GM12891 (cell line): Measurements from ENCODE around the gene SLC10A7.

ENCODE experiments used
- DNase-seq: peaks from one replicate; pipeline ENCODE4 v3.0.0; 2011; ENCODE audit warnings: low spot score; ENCODE audit not compliant: insufficient read length
- FAIRE-seq: peaks from 2 replicates; lab custom pipeline; 2011; peaks lifted over from hg19 to GRCh38; lab: Jason Lieb, UNC
- PAX5 ChIP-seq: IDR thresholded peaks from 2 replicates; pipeline ENCODE4 v1.6.1; 2011; ENCODE audit warnings: low read length, moderate library complexity, mild to moderate bottlenecking; ENCODE audit not compliant: insufficient read depth, severe bottlenecking
- POLR2A ChIP-seq: IDR thresholded peaks from 2 replicates; pipeline ENCODE4 v1.6.1; 2011; ENCODE audit warnings: low read depth, low read length, control low read depth
- POLR2AphosphoS5 ChIP-seq: IDR thresholded peaks from 2 replicates; pipeline ENCODE4 v1.6.1; 2011; ENCODE audit warnings: low read depth, low read length, control low read depth
- POU2F2 ChIP-seq: IDR thresholded peaks from 2 replicates; pipeline ENCODE4 v1.6.1; 2011; ENCODE audit warnings: low read depth, mild to moderate bottlenecking, control low read depth, low read length, moderate library complexity
- SPI1 ChIP-seq: IDR thresholded peaks from 2 replicates; pipeline ENCODE4 v1.6.1; 2011; ENCODE audit warnings: low read depth, low read length, control low read depth
- TAF1 ChIP-seq: IDR thresholded peaks from 2 replicates; pipeline ENCODE4 v1.6.1; 2011; ENCODE audit warnings: low read depth, low read length, control low read depth

The SLC10A7 gene

DNA sequence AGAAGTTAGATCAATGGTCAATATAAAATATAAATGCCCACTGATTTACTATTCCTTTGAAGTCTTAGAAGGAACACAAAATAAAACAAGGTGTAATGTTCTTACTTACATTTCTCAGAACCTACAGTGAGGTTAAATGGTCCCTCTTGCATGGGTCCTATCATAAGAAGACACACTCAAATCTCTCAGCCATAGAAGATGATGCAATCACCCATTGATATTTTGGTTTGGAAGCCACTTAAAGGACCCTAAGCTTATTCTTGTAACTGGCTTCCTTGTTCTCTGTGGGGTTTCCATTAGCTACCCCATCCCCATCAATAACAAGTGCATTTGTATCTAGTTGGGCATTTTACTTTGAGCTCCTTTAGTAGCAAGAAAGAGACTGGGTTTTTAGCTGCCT, 292.3 kb downstream of the SLC10A7 start:
- TF ChIP-seq POLR2A (no peak), TAF1 (no peak), SPI1 (no peak), POU2F2 (no peak), POLR2AphosphoS5 (no peak), PAX5 (no peak)
- DNase-seq (no peak), FAIRE-seq (no peak)

GRCh38 chr4:146224326-146224966, 297.3 kb downstream of the SLC10A7 start:
- DNase-seq (no peak), FAIRE-seq (no peak)
- no peak for TF ChIP-seq PAX5
- TF ChIP-seq SPI1: no peak
- no peak for TF ChIP-seq TAF1
- no peak for TF ChIP-seq POLR2A
- TF ChIP-seq POLR2AphosphoS5: no peak
- TF ChIP-seq POU2F2: no peak

- no peak for TF ChIP-seq POLR2AphosphoS5
- TF ChIP-seq PAX5: no peak
- TF ChIP-seq POLR2A: no peak
- TF ChIP-seq TAF1: no peak
- no peak for TF ChIP-seq SPI1
- TF ChIP-seq POU2F2: no peak
- DNase-seq (no peak), FAIRE-seq (no peak)
Observed at GRCh38 chr4:146222313-146222712, 299.4 kb downstream of the SLC10A7 start.

- no peak for TF ChIP-seq TAF1
- no peak for TF ChIP-seq POU2F2
- TF ChIP-seq PAX5: no peak
- no peak for TF ChIP-seq SPI1
- TF ChIP-seq POLR2AphosphoS5: no peak
- TF ChIP-seq POLR2A: no peak
- FAIRE-seq (no peak), DNase-seq (no peak)
Observed at GRCh38 chr4:146214238-146214637, 307.5 kb downstream of the SLC10A7 start, which contains the start of gene REELD1. TSS of gene REELD1 (plus strand) at chr4:146214538. CDS start at chr4:146216953, 2,415 bp downstream.

- DNase-seq (no peak), FAIRE-seq (no peak)
- TF ChIP-seq PAX5: no peak
- no peak for TF ChIP-seq POLR2A
- TF ChIP-seq POU2F2: no peak
- no peak for TF ChIP-seq POLR2AphosphoS5
- no peak for TF ChIP-seq SPI1
- no peak for TF ChIP-seq TAF1
Observed at GRCh38 chr4:146212781-146213180, 309.0 kb downstream of the SLC10A7 start.

GRCh38 chr4:146211440-146211839, 310.3 kb downstream of the SLC10A7 start:
- no peak for FAIRE-seq
- no peak for TF ChIP-seq SPI1
- TF ChIP-seq POU2F2: no peak
- TF ChIP-seq POLR2AphosphoS5: no peak
- TF ChIP-seq PAX5: no peak
- no peak for TF ChIP-seq TAF1
- TF ChIP-seq POLR2A: no peak
- no peak for DNase-seq

- TF ChIP-seq TAF1 (no peak), POLR2A (no peak), SPI1 (no peak), PAX5 (no peak), POU2F2 (no peak)
- DNase-seq (no peak), FAIRE-seq (no peak)
Observed at GRCh38 chr4:146210890-146211289, 310.9 kb downstream of the SLC10A7 start.

DNA sequence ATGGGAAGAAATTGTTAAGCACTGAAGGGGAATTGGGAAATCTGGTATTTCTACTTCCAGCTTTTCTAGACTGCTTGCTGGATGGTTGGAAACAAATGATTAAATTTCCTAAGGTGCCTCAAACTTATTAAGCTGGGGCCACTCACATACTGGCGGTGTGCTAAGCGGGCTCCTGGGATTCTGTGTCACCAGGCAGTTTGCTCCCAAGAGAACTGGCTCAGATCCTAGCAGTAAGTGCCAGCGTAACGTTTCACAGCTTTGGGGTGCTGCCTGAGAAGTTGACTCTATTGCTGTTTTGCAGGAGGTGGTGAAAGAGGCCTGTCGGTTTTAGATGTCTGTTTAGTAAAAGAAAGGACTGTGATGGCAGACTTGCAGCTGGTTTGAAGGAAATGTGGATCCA, 314.3 kb downstream of the SLC10A7 start:
- no peak for DNase-seq
- no peak for FAIRE-seq
- TF ChIP-seq TAF1: no peak
- TF ChIP-seq POLR2A: no peak
- TF ChIP-seq POLR2AphosphoS5: no peak
- no peak for TF ChIP-seq PAX5
- no peak for TF ChIP-seq SPI1
- no peak for TF ChIP-seq POU2F2
